Kidney (tissue), 14 donors: ENCODE measurements around the gene RAVER1. TPM values are rescaled to one million over a fixed set of nuclear protein-coding genes. Genes with fewer than 3 reads are reported as not detected.

ENCODE experiments used
- DNase-seq, 5 donors: peaks; one replicate each; pipeline ENCODE4 v3.0.0-alpha.2; 2013 to 2020
- FAIRE-seq: peaks from 2 replicates; lab custom pipeline; 2012; peaks lifted over from hg19 to GRCh38; lab: Jason Lieb, UNC
- H3K27ac ChIP-seq, 2 donors: one replicate each; pipeline ENCODE4 v1.7.0; 2013; ENCODE audit warnings: low read depth in 2 of 2, low read length in 2 of 2, inconsistent platforms in 1 of 2
- H3K27me3 ChIP-seq: one replicate; pipeline ENCODE4 v1.7.1; 2013; ENCODE audit warnings: low read length, inconsistent platforms; ENCODE audit not compliant: control insufficient read depth, insufficient read depth
- H3K36me3 ChIP-seq, 3 donors: one replicate each; pipeline versions ENCODE4 v1.7.0 to v1.7.1; 2013; ENCODE audit warnings: low read length in 3 of 3, control low read depth in 1 of 3, inconsistent platforms in 1 of 3; ENCODE audit not compliant: insufficient read depth in 3 of 3, control insufficient read depth in 2 of 3
- H3K4me1 ChIP-seq, 3 donors: one replicate each; pipeline versions ENCODE4 v1.7.0 to v1.7.1; 2013; ENCODE audit warnings: low read length in 3 of 3, inconsistent platforms in 1 of 3, low read depth in 1 of 3; ENCODE audit not compliant: control insufficient read depth in 2 of 3, insufficient read depth in 2 of 3
- H3K4me3 ChIP-seq, 3 donors: one replicate each; pipeline versions ENCODE4 v1.7.0 to v1.8.1; 2013; ENCODE audit warnings: low read length in 3 of 3, control low read depth in 1 of 3, inconsistent platforms in 1 of 3
- H3K9ac ChIP-seq, 3 donors: one replicate each; pipeline versions ENCODE4 v1.7.0 to v1.7.1; 2013; ENCODE audit warnings: low read length in 3 of 3, control low read depth in 1 of 3, inconsistent platforms in 1 of 3
- H3K9me3 ChIP-seq, 3 donors: one replicate each; pipeline versions ENCODE4 v1.7.0 to v1.7.1; 2013; ENCODE audit warnings: low read length in 3 of 3, control low read depth in 1 of 3, inconsistent platforms in 1 of 3; ENCODE audit not compliant: control insufficient read depth in 2 of 3, insufficient read depth in 1 of 3
- intact Hi-C: fragments of 100-400 bp; cut with DNase I; formaldehyde crosslinking; loops from one replicate; pipeline ENCODE4 v1.11.1; 2022
- polyA plus RNA-seq: library from polyadenylated mRNA; stranded (reverse); fragments of 350-450 nt; fragmentation: Illumina TruSeq; extraction: RNeasy Lipid Tissue Mini Kit (QIAGEN cat#74804); gene quantifications from one replicate; pipeline ENCODE4 v1.2.3, GENCODE V29; 2014; ENCODE audit warnings: low read depth, low replicate concordance; ENCODE audit not compliant: insufficient read depth
- total RNA-seq: library from RNA; stranded (reverse); fragmentation: NEBNext Ultra II Directional; extraction: Animal tissue kit (Norgen Biotek cat#: 25700); gene quantifications from one replicate; pipeline ENCODE4 v1.2.1, GENCODE V29; 2021
- TF ChIP-seq, protein P1 (sequence below): IDR thresholded peaks from 3 replicates; pipeline ENCODE4 v1.5.1; 2012; ENCODE audit warnings: mild to moderate bottlenecking, moderate library complexity, borderline replicate concordance; ENCODE audit not compliant: insufficient read depth; ENCODE audit errors: extremely low read depth
- donor health status: control.
- donor health status: control.
- donor health status: control.
- donor health status: control.
- donor health status: control.
- donor health status: DM: yes; HTN: yes; CAD: no.
- donor health status: Normal renal cell carcinoma (clear cell type).

RAVER1 gene
- total and polyA plus RNA-seq, 2 donors from 2014 or later = 9.1 to 38.4 TPM

DNA sequence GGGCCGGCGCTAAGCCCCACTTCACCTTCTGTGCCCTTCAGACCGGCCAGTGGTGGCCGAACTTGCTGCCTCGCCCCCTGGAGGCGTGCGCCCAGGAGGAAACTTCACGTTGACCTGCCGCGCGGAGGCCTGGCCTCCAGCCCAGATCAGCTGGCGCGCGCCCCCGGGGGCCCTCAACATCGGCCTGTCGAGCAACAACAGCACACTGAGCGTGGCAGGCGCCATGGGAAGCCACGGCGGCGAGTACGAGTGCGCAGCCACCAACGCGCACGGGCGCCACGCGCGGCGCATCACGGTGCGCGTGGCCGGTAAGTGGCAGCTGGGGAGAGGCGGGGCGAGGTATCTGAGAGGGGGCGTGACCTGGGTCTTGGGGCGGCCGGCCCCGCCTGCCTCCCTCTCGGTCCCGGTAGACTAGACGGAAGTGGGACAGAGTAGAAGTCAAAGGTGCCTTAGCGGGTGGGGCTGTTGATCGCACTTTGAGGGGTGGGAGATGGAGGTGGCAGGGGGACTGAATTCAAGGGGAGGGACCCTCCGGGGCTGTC is 38.0 kb downstream of the RAVER1 start:
- H3K27ac ChIP-seq = no peak overlapping the region
- H3K9me3 ChIP-seq = no peaks in the 10 kb centered on the region
- H3K9ac ChIP-seq = no peak overlapping the region
- TF ChIP-seq, protein P1, sequence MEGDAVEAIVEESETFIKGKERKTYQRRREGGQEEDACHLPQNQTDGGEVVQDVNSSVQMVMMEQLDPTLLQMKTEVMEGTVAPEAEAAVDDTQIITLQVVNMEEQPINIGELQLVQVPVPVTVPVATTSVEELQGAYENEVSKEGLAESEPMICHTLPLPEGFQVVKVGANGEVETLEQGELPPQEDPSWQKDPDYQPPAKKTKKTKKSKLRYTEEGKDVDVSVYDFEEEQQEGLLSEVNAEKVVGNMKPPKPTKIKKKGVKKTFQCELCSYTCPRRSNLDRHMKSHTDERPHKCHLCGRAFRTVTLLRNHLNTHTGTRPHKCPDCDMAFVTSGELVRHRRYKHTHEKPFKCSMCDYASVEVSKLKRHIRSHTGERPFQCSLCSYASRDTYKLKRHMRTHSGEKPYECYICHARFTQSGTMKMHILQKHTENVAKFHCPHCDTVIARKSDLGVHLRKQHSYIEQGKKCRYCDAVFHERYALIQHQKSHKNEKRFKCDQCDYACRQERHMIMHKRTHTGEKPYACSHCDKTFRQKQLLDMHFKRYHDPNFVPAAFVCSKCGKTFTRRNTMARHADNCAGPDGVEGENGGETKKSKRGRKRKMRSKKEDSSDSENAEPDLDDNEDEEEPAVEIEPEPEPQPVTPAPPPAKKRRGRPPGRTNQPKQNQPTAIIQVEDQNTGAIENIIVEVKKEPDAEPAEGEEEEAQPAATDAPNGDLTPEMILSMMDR = no peak
- DNase-seq = peak in 1 of 5 donors; percentile 26
- peaks cover 0 to 36% (median 3%) of the 10 kb centered on the region in 3 donors for H3K4me1 ChIP-seq
- H3K36me3 ChIP-seq = no peaks in the 10 kb centered on the region
- intact Hi-C loops = no loop called here
- FAIRE-seq = no peak
- no peak overlapping the region for H3K4me3 ChIP-seq
- peaks cover 44% of the 10 kb centered on the region for H3K27me3 ChIP-seq

- intact Hi-C loops = no loop called here
- H3K27me3 ChIP-seq = peaks cover 46% of the 10 kb centered on the region
- H3K36me3 ChIP-seq = no peaks in the 10 kb centered on the region
- TF ChIP-seq, protein P1 = no peak
- peaks cover 0 to 36% (median 3%) of the 10 kb centered on the region in 3 donors for H3K4me1 ChIP-seq
- H3K27ac ChIP-seq = no peak overlapping the region
- no peak overlapping the region for H3K4me3 ChIP-seq
- H3K9me3 ChIP-seq = no peaks in the 10 kb centered on the region
- DNase-seq (peak in 2 of 5 donors; percentile 27 to 46), FAIRE-seq (no peak)
- H3K9ac ChIP-seq = no peak overlapping the region
These were observed 39.0 kb downstream of the RAVER1 start for GRCh38 chr19:10294368-10294697.

- DNase-seq (no peak), FAIRE-seq (no peak)
- TF ChIP-seq, protein P1 = no peak
- Histone ChIP-seq H3K27me3 (peaks cover 51% of the 10 kb centered on the region), H3K36me3 (no peaks in the 10 kb centered on the region), H3K4me1 (peaks cover 0 to 40% (median 3%) of the 10 kb centered on the region in 3 donors), H3K9ac (no peak overlapping the region), H3K27ac (no peak overlapping the region), H3K9me3 (no peaks in the 10 kb centered on the region), H3K4me3 (no peak overlapping the region)
- intact Hi-C loops = no loop called here
These were observed 39.5 kb downstream of the RAVER1 start for GRCh38 chr19:10293637-10294367.
